KOPT-K1 (cell line): ENCODE data around the gene SLC35F3.
A peak's percentile ranks its signal among the peaks of the same experiment; 100 is the strongest.

Source experiments
- H3K27ac ChIP-seq: fragments of 200-600 bp; sonication (generic); 2 replicates; pipeline ENCODE4 v1.5.1; 2016; ENCODE audit warnings: antibody characterized with exemption, mild to moderate bottlenecking, low read depth, low read length; ENCODE audit not compliant: poor library complexity, severe bottlenecking
- H3K36me3 ChIP-seq: fragments of 200-600 bp; sonication (generic); 2 replicates; pipeline ENCODE4 v1.5.1; 2017; ENCODE audit warnings: antibody characterized with exemption, mild to moderate bottlenecking, low read length, moderate library complexity; ENCODE audit not compliant: insufficient read depth
- H3K9me3 ChIP-seq: fragments of 200-600 bp; sonication (generic); 2 replicates; pipeline ENCODE4 v1.5.1; 2017; ENCODE audit warnings: antibody characterized with exemption, low read length, mild to moderate bottlenecking; ENCODE audit not compliant: insufficient read depth, poor library complexity, severe bottlenecking

SLC35F3 gene

GRCh38 chr1:234218078-234218477 is 313.6 kb downstream of the SLC35F3 start:
- H3K27ac ChIP-seq: peak overlapping the region; percentile 32
- no peaks in the 10 kb centered on the region for H3K36me3 ChIP-seq
- no peaks in the 10 kb centered on the region for H3K9me3 ChIP-seq

DNA sequence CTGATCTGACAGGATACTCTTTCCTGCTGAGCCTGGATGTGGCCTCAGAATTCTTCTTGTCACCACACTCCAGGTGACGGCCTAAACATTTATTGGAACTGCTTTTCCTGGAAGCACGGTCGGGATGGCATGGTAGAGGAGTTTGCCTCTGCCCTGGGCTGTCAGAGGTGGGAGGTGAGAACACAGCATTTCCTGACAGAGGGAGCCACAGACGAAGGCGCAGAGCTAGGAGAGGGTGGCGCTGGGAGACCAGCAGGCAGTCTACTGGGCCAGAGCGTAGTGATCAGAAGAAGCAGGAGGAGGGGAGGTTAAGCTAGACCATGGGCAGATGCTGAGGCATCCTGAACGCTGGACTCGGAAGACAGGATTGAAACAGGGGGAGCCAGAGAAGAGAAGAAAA is 315.2 kb downstream of the SLC35F3 start:
- no peaks in the 10 kb centered on the region for H3K36me3 ChIP-seq
- H3K27ac ChIP-seq: no peak overlapping the region
- no peaks in the 10 kb centered on the region for H3K9me3 ChIP-seq

DNA sequence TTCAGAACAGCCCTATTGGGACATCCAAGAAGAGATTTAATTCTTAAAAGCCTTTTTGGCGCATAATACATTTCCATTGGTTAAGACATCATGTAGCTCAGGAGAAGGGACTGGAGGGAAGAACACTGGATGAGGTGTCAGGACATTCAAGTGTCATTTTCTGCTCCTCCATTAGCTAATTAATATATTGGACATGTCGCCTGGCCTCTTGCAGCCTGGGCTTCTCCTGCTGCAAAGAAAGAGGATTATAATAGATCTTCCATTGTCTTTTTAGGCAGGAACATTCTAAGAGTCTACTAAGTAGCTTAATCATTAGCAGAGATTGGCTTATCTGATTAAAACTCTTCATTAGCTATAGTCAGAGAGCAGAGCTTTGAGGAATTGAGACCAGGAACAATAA is 317.1 kb downstream of the SLC35F3 start:
- Histone ChIP-seq H3K36me3 (no peaks in the 10 kb centered on the region), H3K9me3 (no peaks in the 10 kb centered on the region), H3K27ac (no peak overlapping the region)

DNA sequence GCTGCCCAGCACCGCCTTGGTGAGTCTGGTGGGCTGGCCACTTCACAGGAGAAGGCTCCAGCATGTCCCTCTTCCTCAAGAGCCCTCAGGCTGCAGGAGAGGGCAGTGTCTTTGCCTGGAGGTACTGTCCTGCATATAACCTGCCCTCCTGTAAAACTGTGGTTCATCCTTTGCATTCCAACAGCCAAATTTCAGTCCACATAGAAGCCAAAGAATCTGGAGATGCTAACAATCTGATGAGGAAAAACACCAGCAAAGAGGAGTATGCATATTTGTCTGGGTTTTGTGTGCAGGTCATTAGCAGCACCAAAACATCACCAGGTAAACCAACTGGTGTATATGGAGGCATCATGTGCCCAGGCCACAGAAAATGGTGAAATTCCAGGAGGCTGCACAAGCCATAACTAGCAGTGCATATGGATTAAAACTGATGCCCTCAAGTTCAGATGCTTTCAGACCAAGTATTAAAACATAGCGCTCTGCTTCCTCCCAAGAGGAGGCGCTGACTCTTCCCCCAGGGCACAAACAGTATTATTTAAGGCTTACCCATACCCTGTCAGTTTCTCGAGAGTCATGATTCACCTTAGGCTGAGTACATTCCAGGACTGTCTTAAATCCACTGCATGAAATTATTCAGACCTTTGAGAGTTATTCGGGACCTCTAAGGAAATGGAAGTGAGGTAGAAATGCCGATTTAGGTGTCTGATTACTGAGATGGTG is 318.2 kb downstream of the SLC35F3 start:
- no peaks in the 10 kb centered on the region for H3K9me3 ChIP-seq
- no peaks in the 10 kb centered on the region for H3K36me3 ChIP-seq
- no peak overlapping the region for H3K27ac ChIP-seq

DNA sequence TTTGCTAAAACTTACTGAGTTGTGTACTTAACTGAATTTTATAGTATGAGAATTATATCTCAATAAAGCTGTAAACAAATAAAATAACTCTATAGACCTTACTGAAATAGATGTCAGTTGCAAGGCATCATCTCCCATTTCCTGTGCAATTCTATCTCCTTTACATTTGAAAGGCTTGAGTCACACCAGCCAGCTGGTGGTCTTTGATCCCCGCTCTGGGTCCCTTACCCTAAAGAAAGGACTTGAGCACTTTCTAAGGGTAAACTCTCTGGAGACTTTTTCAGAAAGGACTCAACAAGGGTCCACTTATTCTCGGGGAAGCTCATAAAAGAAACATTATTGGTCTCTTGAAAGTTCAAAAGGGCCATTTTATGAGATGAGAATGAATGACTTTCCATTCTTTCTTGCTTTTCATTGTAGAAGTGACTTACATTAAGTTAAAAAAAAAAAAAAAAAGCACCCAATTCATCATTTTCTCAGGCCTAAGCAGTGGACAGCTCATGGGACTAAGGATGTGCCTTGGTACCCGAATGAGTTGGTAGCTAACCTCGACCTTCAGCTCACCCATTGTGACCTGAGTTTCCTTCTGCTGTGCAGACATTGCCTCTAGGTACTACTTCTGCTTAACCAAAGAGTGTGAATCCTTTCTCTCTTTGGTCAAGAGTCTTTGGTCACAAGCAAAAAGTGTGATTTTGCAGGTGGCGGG is 321.8 kb downstream of the SLC35F3 start:
- Histone ChIP-seq H3K27ac (no peak overlapping the region), H3K9me3 (no peaks in the 10 kb centered on the region), H3K36me3 (no peaks in the 10 kb centered on the region)

- H3K9me3 ChIP-seq: no peaks in the 10 kb centered on the region
- H3K36me3 ChIP-seq: no peaks in the 10 kb centered on the region
- no peak overlapping the region for H3K27ac ChIP-seq
These were observed 322.3 kb downstream of the SLC35F3 start for GRCh38 chr1:234226819-234227165.

- Histone ChIP-seq H3K9me3 (no peaks in the 10 kb centered on the region), H3K27ac (no peak overlapping the region), H3K36me3 (no peaks in the 10 kb centered on the region)
These were observed 325.3 kb downstream of the SLC35F3 start for GRCh38 chr1:234229581-234230387.

DNA sequence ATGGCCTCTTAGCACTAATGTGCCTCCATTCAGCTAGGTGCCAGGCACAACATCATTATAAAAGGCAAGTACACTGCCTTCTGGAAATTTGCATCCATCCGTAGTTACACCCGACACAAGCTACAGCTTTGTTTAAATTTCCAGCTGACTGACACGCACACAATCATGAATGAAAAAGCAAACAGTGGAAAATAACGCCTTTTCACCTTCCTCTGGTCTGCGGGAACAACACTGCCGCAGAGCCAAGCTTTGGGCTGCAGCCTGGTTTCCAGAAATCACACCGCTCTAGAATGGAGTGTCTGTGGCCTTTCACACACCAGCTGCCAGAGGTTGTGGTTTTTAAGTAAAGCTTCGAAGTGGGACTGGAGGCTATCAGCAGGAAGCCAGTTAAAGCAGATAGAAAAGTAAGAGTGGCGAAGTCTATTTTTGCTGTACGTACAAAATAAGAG is 326.0 kb downstream of the SLC35F3 start:
- no peaks in the 10 kb centered on the region for H3K9me3 ChIP-seq
- no peaks in the 10 kb centered on the region for H3K36me3 ChIP-seq

DNA sequence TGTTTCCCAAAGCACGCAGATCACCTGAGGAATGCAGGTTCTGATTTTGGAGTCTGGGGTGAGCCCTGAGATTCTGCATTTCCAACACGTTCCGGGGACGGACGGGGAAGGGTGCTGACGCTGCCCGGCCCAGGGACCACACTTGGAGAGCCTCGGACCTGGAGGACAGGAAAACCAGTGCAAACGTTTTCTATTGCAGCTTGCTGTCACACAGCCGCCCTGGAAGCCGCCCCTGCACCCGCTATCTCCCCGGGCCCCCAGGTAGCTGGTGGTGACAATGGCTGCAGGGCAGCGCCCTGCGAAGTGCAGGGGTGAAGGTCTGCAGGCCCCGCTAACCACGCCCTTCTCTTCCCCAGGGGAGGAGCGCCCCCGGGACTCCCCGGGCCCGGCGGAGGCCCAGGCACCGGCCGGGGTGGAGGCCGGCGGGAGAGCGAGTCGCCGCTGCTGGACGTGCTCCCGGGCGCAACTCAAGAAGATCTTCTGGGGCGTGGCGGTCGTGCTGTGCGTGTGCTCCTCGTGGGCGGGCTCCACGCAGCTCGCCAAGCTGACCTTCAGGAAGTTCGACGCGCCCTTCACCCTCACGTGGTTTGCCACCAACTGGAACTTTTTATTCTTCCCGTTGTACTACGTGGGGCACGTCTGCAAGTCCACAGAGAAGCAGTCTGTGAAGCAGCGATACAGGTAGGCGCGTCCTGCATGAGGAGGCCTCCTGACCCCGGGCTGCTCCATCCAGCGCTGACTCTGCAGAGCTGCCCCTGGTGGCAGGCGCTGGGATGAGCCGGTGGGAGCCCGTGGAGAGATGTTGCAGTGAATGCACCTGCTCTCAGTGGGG is 326.8 kb downstream of the SLC35F3 start:
- H3K27ac ChIP-seq: peak overlapping the region; percentile 25

More for the DNA sequence above, 326.0 kb downstream of the SLC35F3 start:
- peak overlapping the region; percentile 25 for H3K27ac ChIP-seq

DNA sequence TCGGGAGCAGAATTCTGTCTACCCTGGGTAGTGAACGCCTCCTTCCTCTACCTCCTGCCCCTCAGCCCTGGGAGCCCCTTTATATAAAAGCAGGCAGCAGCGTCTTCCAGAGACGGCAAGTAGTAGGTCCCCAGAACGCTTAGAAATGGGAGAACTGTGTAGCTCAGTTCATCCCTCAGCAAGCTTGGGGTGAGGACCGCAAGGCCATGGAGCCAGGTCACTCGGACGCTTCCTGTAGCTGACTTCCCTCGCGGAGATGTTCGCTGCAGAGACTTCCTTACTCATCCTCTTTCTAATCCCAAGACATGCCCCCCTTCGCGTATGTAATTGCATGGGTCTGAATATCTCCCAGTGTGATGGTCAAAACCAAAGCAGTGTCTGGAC is 327.4 kb downstream of the SLC35F3 start:
- no peak overlapping the region for H3K27ac ChIP-seq
- H3K36me3 ChIP-seq: no peaks in the 10 kb centered on the region
- H3K9me3 ChIP-seq: no peaks in the 10 kb centered on the region

More for the DNA sequence above, 326.8 kb downstream of the SLC35F3 start:
- Histone ChIP-seq H3K9me3 (no peaks in the 10 kb centered on the region), H3K36me3 (no peaks in the 10 kb centered on the region)

GRCh38 chr1:234234199-234234598 is 329.7 kb downstream of the SLC35F3 start:
- no peak overlapping the region for H3K27ac ChIP-seq
- no peaks in the 10 kb centered on the region for H3K9me3 ChIP-seq
- no peaks in the 10 kb centered on the region for H3K36me3 ChIP-seq

DNA sequence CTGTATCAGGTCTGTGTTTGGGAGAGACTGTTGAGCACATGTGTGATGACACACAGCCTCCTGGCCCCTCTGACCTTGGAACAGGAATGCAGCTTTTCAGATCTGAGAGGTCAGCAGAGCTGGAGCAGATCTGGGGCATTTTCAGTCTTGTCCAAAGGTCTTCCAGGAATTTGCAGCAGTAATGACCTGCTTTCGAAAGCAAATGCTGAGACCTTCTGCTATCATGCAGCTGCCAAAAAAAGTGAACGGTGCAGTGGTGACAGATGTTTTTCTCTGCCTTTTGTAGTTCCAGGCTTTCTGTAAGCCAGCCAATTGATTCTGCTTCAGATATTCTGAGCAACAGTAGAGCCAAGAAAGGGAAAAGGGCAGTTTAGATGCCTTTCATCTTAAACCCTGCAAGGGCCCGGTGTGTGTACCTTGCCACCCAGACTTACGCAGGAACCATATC is 331.0 kb downstream of the SLC35F3 start:
- H3K27ac ChIP-seq: no peak overlapping the region
- no peaks in the 10 kb centered on the region for H3K36me3 ChIP-seq
- H3K9me3 ChIP-seq: no peaks in the 10 kb centered on the region

- H3K9me3 ChIP-seq: no peaks in the 10 kb centered on the region
- no peaks in the 10 kb centered on the region for H3K36me3 ChIP-seq
- H3K27ac ChIP-seq: no peak overlapping the region
These were observed 332.9 kb downstream of the SLC35F3 start for GRCh38 chr1:234237393-234237792.

DNA sequence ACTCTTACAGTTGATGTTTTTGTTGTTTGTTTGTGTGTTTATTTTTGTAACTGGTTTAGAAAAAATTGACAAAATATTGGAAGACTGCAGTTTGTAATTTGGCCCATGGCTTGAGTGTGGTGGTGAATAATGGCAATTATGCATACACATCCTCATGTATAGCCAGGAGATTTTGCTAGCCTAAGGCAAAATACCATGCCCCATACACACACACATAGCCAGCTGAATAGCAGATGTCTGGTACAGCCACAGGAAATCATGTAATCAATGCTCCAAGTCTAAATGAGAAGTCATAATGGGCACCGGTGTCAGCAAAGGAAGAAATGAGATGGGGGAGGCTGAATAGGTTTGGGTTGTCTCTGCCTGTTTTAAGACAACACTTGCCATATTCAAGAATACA is 333.6 kb downstream of the SLC35F3 start:
- Histone ChIP-seq H3K9me3 (no peaks in the 10 kb centered on the region), H3K27ac (no peak overlapping the region), H3K36me3 (no peaks in the 10 kb centered on the region)
